GM12872 (cell line): ENCODE data around the gene CD2.

Source experiments
- CTCF ChIP-seq: IDR thresholded peaks from 3 replicates; pipeline ENCODE4 v1.5.1; 2011; ENCODE audit warnings: low read depth, mild to moderate bottlenecking, low read length, moderate library complexity; ENCODE audit not compliant: insufficient read depth

Gene CD2

DNA sequence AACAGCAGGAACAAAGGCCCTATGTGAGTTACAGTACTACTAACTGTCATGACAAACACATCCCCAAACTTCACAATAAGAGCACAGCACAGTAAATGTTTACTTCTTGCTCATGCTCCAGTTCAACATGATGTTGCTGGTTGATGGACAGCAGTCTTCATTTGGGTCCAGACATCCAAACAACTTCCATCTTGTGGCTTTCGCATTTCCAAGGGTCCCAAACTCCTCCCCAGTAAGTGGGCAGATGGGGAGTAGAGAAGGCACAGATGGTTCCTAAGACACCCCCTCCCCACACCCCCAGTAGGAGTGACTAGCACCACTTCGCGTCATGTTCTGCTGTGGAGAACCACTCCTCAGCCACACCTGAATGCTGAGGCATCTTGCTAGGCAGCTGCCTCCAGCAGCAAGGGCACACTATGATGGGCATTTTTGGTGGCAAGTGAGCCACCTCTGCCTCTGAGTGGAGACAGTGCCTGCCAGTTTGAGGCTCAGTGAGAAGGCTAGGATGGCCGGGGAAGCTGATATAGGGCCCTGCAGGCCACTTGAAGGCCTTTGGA lies 32.7 kb upstream of the CD2 start:
- TF ChIP-seq CTCF: no peak

- no peak for TF ChIP-seq CTCF
Observed at GRCh38 chr1:116722016-116722838, 32.0 kb upstream of the CD2 start.

- TF ChIP-seq CTCF: peak; percentile 73
Observed at GRCh38 chr1:116724765-116725375, 29.4 kb upstream of the CD2 start.

DNA sequence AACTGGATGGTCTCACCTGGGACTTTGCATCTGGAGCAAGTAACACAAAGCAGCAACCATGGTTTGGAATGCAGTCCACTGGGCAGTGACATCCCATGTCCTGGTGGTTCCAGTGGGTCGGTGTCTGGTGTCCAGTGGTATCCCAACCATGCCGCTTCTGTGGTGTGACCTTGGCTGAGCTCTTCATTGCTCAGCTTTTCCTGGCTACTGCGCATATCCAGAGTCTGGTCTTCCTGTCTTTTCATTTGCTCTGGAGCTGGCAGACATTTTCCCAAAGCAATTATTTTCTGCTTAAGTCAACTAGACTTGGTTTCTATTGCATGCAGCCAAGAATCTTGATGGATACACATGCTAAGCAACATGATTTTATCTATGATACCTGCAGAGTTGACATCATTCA lies 28.4 kb upstream of the CD2 start:
- TF ChIP-seq CTCF: no peak

DNA sequence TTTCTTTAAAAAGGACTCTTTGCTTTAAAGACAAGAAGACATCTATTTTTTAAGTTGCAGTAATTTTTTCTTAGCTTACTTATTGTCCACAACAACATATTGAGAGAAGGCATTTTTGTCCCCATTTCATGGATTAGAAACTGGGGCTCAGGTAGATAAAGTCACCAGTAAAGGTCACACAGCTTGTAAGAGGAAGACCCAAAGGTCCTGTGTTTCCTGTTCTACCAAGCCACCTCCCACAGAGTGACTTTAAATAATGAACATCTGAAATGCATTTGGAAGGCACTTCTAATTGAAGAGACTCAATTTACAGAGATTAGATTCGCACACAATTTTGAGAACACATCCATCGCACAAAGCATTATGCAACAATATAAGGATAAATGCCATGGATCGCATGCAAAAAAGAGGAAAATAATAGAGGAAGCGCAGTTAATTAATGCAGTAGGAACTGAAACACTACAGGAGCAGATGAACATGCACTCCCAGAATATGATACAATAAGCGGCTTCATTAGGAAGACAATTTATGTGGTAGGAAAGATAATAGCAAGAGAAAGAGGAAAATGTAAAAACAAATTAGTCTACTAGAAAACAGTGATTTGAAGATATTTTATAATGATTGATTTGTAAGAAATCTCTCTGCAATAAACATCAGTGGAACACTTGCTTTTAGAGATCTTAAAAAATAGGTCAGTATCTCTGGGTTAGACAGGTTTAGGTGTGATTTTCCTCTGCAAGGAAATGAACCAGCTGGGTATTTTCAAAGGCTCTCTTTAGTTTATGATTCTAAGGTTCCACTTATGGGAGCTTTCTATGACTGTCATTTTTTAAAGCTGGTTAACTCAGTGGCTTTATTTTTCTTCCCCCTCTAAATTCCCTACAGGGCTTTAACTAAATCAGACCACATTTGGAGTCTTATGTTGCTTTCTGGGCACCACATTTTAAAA lies 27.1 kb upstream of the CD2 start:
- TF ChIP-seq CTCF: no peak

- no peak for TF ChIP-seq CTCF
Observed at GRCh38 chr1:116731439-116731838, 22.8 kb upstream of the CD2 start.

- TF ChIP-seq CTCF: no peak
Observed at GRCh38 chr1:116732726-116733125, 21.5 kb upstream of the CD2 start.
